GM21367 (cell line): Measurements from ENCODE around the gene MRAP2.
"Not testable (repeated sequence)": the region's sequence is repeated elsewhere in the genome, so short reads cannot be mapped to it uniquely, and the experiment has no call there.

Source experiments
- ATAC-seq: cut with Tn5 transposase; IDR thresholded peaks from one replicate; pipeline ENCODE4 v1.9.1; 2021; ENCODE audit not compliant: unreplicated experiment

The MRAP2 gene

GRCh38 chr6:84123186-84123585 lies 89.6 kb downstream of the MRAP2 start:
- no peak for ATAC-seq

GRCh38 chr6:84129588-84129987 lies 96.0 kb downstream of the MRAP2 start:
- not testable (repeated sequence) for ATAC-seq

- not testable (repeated sequence) for ATAC-seq
Measured at GRCh38 chr6:84133385-84133784, 99.8 kb downstream of the MRAP2 start.

- no peak for ATAC-seq
Measured at GRCh38 chr6:84135291-84135690, 101.7 kb downstream of the MRAP2 start.

- no peak for ATAC-seq
Measured at GRCh38 chr6:84136364-84137050, 102.9 kb downstream of the MRAP2 start.

GRCh38 chr6:84137051-84137375 lies 103.4 kb downstream of the MRAP2 start:
- no peak for ATAC-seq

- ATAC-seq: no peak
Measured at GRCh38 chr6:84137989-84138575, 104.5 kb downstream of the MRAP2 start.

GRCh38 chr6:84139311-84139710 lies 105.7 kb downstream of the MRAP2 start:
- no peak for ATAC-seq
